Limb (tissue), 2 donors: Measurements from ENCODE around the gene DIS3L2.
"Not testable (repeated sequence)": the region's sequence is repeated elsewhere in the genome, so short reads cannot be mapped to it uniquely, and the experiment has no call there.

ENCODE experiments used
- DNase-seq, 2 donors: peaks; one replicate each; pipeline ENCODE4 v3.0.0-alpha.2; 2016; ENCODE audit errors: extremely low spot score in 2 of 2

The DIS3L2 gene

GRCh38 chr2:232381204-232382031 is 419.9 kb downstream of the DIS3L2 start:
- DNase-seq, result not testable (repeated sequence)

DNA sequence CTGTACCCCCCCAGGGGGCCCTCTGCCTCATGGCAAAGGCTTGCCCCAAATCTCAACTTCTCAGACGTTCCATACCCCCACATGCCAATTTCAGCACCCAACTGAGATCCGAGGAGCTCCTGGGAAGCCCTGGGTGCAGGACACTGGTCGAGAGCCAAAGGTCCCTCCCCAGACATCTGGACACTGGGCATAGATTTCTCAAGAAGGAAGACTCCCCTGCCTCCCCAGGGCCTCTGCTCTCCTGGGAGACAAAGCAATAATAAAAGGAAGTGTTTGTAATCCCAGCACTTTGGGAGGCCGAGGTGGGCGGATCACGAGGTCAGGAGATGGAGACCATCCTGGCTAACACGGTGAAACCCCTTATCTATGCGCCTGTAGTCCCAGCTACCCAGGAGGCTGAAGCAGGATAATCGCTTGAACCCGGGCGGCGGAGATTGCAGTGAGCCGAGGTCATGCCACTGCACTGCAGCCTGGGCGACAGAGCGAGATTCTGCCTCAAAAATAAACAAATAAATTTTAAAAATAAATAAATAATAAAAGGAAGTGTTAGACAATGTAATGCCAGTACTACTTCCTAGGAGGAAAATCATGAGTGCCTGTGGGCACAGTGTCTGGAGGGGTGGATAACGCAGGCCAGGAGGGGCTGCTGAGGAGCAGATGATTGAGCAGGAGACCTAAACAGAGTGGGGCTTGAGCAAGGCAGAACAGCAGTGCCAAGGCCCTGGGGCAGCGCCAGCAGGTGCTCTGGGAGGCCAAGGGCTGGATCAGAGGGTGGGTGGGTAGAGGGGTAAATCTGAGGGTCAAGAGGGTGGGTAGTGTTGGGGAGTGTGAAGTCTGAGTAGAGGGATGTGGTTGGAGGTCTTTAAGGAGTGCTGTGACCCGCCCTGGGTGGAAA is 421.1 kb downstream of the DIS3L2 start:
- DNase-seq, result no peak

- no peak for DNase-seq
Observed at GRCh38 chr2:232384466-232384865, 423.0 kb downstream of the DIS3L2 start.

DNA sequence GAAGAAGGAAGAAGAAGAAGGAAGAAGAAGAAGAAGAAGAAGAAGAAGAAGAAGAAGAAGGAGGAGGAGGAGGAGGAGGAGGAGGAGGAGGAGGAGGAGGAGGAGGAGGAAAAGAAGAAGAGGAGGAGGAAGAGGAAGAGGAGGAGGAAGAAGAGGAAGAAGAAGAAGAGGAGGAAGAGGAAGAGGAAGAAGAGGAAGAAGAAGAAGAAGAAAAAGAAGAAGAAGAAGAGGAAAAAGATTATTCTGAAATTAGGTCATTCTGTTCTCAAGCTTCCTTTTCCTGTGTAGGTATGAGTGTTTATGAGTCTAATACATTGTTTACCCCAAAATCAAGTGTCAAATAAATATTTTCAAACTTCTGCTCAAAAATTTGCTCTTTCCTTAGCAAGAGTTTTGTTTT is 423.5 kb downstream of the DIS3L2 start:
- DNase-seq, result not testable (repeated sequence)

GRCh38 chr2:232385660-232386489 is 424.4 kb downstream of the DIS3L2 start:
- DNase-seq, result no peak

DNA sequence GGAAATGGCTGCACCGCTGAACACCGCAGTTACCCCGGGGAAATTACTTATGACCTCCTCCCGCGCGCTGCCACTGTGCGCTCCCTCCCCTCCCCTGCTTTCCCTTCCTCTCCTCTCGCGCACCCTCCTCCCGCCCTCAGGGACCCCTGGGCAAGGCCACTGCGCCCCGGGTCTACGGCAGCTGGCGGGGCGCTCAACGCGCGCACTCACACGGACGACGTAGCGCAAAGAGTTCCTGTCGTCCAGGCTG is 424.9 kb downstream of the DIS3L2 start:
- DNase-seq, result no peak
